Measurements from ENCODE around the gene TEX2. TPM values are rescaled to one million over a fixed set of nuclear protein-coding genes. Genes with fewer than 3 reads are reported as not detected.

Gene TEX2
- total and polyA plus RNA-seq, 2 donors (not counting 1 experiment from before 2014, with no cell fraction given): 4.0 to 7.6 TPM

GRCh38 chr17:64247836-64248235 is 15.2 kb downstream of the TEX2 start:
- no peak overlapping the region for H3K27ac ChIP-seq (ENCODE audit: low read length in 2 of 2)
- Mint-ChIP-seq H3K27ac (no peak overlapping the region), H3K27me3 (no peaks in the 10 kb centered on the region), H3K4me1 (no peaks in the 10 kb centered on the region), H3K4me3 (no peak overlapping the region), H3K9me3 (ENCODE audit: insufficient read depth) (no peaks in the 10 kb centered on the region)
- no peak overlapping the region for H3K4me3 ChIP-seq (ENCODE audit: control extremely low read depth in 1 of 5, extremely low read depth in 1 of 5, insufficient read depth in 1 of 5, low read depth in 2 of 5, low read length in 4 of 5)
- no peak for DNase-seq
- no peaks in the 10 kb centered on the region for H3K4me1 ChIP-seq (ENCODE audit: control insufficient read depth in 2 of 2, insufficient read depth in 2 of 2, low read length in 2 of 2)
- WGBS (ENCODE audit: insufficient coverage): no CpG with 5 or more reads among the region's 1 CpG
- intact Hi-C loops (cut with micrococcal nuclease): no loop called here
- H3K9ac ChIP-seq (ENCODE audit: low read length): no peak overlapping the region
- H3K4me2 ChIP-seq (replicated peaks; ENCODE audit: low read depth, low read length, poor library complexity, severe bottlenecking): no peak overlapping the region
- no peaks in the 10 kb centered on the region for H3K36me3 ChIP-seq (replicated peaks in 1 of 2; ENCODE audit: control extremely low read depth in 1 of 2, control insufficient read depth in 1 of 2, extremely low read depth in 1 of 2, insufficient read depth in 2 of 2, low read length in 1 of 2)
- H3K9me3 ChIP-seq (ENCODE audit: control extremely low read depth in 1 of 3, control insufficient read depth in 2 of 3, insufficient read depth in 1 of 3, low read length in 2 of 3): no peaks in the 10 kb centered on the region
- ChIA-PET CTCF (no interaction called here), POLR2A (no interaction called here)
- peaks cover 20% of the 10 kb centered on the region for H3K79me2 ChIP-seq (ENCODE audit: control insufficient read depth, insufficient read depth, low read length)
- H2AFZ ChIP-seq (ENCODE audit: insufficient read depth, low read depth, low read length, poor library complexity, severe bottlenecking): no peak overlapping the region
- no peaks in the 10 kb centered on the region for H4K20me1 ChIP-seq (ENCODE audit: control insufficient read depth, insufficient read depth, low read length, poor library complexity, severe bottlenecking)
- no peak for ATAC-seq (ENCODE audit: low read depth)
- TF ChIP-seq EZH2 (IDR thresholded peaks at IDR 0.05; ENCODE audit: borderline replicate concordance, insufficient read depth, low read depth, low read length, poor library complexity, severe bottlenecking) (no peak), CTCF (IDR thresholded peaks at IDR 0.05) (no peak)
- H3K27me3 ChIP-seq (replicated peaks in 1 of 4; ENCODE audit: control extremely low read depth in 1 of 4, control insufficient read depth in 3 of 4, insufficient read depth in 4 of 4, low read length in 3 of 4): no peaks in the 10 kb centered on the region

GRCh38 chr17:64245218-64246145 is 17.6 kb downstream of the TEX2 start:
- H4K20me1 ChIP-seq (ENCODE audit: control insufficient read depth, insufficient read depth, low read length, poor library complexity, severe bottlenecking): no peaks in the 10 kb centered on the region
- intact Hi-C loops (cut with micrococcal nuclease): no loop called here
- H3K4me2 ChIP-seq (replicated peaks; ENCODE audit: low read depth, low read length, poor library complexity, severe bottlenecking): no peak overlapping the region
- H3K9ac ChIP-seq (ENCODE audit: low read length): no peak overlapping the region
- Mint-ChIP-seq H3K9me3 (ENCODE audit: insufficient read depth) (no peaks in the 10 kb centered on the region), H3K4me3 (no peak overlapping the region), H3K27ac (no peak overlapping the region), H3K27me3 (no peaks in the 10 kb centered on the region), H3K4me1 (no peaks in the 10 kb centered on the region)
- ChIA-PET POLR2A (no interaction called here), CTCF (no interaction called here)
- H3K4me1 ChIP-seq (ENCODE audit: control insufficient read depth in 2 of 2, insufficient read depth in 2 of 2, low read length in 2 of 2): no peaks in the 10 kb centered on the region
- no peaks in the 10 kb centered on the region for H3K36me3 ChIP-seq (replicated peaks in 1 of 2; ENCODE audit: control extremely low read depth in 1 of 2, control insufficient read depth in 1 of 2, extremely low read depth in 1 of 2, insufficient read depth in 2 of 2, low read length in 1 of 2)
- no peak overlapping the region for H3K27ac ChIP-seq (ENCODE audit: low read length in 2 of 2)
- no peak overlapping the region for H2AFZ ChIP-seq (ENCODE audit: insufficient read depth, low read depth, low read length, poor library complexity, severe bottlenecking)
- H3K79me2 ChIP-seq (ENCODE audit: control insufficient read depth, insufficient read depth, low read length): peaks cover 8% of the 10 kb centered on the region
- DNase-seq: no peak
- no peak for ATAC-seq (ENCODE audit: low read depth)
- no peaks in the 10 kb centered on the region for H3K27me3 ChIP-seq (replicated peaks in 1 of 4; ENCODE audit: control extremely low read depth in 1 of 4, control insufficient read depth in 3 of 4, insufficient read depth in 4 of 4, low read length in 3 of 4)
- no peak for TF ChIP-seq CTCF (IDR thresholded peaks at IDR 0.05)
- TF ChIP-seq EZH2 (IDR thresholded peaks at IDR 0.05; ENCODE audit: borderline replicate concordance, insufficient read depth, low read depth, low read length, poor library complexity, severe bottlenecking): no peak
- 100% methylated on average over 2 of the region's 11 CpGs for WGBS (ENCODE audit: insufficient coverage)
- no peaks in the 10 kb centered on the region for H3K9me3 ChIP-seq (ENCODE audit: control extremely low read depth in 1 of 3, control insufficient read depth in 2 of 3, insufficient read depth in 1 of 3, low read length in 2 of 3)
- no peak overlapping the region for H3K4me3 ChIP-seq (ENCODE audit: control extremely low read depth in 1 of 5, extremely low read depth in 1 of 5, insufficient read depth in 1 of 5, low read depth in 2 of 5, low read length in 4 of 5)
